HG03342 (cell line): ENCODE data around the gene SPATA31E1.
"Not testable (repeated sequence)": the region's sequence is repeated elsewhere in the genome, so short reads cannot be mapped to it uniquely, and the experiment has no call there.

Experiments
- ATAC-seq: cut with Tn5 transposase; IDR thresholded peaks from one replicate; pipeline ENCODE4 v1.9.1; 2021; ENCODE audit warnings: mild to moderate bottlenecking, moderate library complexity; ENCODE audit not compliant: unreplicated experiment

The SPATA31E1 gene

DNA sequence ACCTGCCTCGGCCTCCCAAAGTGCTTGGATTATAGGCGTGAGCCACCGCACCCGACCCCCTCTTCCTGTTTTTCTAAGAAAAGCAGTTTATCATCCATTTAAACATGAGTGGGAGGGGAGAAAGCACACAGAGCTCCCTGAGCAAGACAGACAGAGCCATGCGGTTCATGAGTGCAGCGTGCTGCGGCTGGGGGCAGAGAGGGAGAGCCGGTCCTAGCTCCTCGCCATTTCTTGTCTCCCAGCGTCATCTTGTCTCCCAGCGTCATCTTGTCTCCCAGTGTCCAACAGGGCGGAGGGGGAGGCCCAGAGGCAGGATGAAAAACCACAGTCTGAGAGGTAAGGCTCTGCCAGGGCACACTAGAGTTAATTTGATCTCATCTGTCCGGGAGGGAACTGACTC lies 36.3 kb downstream of the SPATA31E1 start:
- not testable (repeated sequence) for ATAC-seq

DNA sequence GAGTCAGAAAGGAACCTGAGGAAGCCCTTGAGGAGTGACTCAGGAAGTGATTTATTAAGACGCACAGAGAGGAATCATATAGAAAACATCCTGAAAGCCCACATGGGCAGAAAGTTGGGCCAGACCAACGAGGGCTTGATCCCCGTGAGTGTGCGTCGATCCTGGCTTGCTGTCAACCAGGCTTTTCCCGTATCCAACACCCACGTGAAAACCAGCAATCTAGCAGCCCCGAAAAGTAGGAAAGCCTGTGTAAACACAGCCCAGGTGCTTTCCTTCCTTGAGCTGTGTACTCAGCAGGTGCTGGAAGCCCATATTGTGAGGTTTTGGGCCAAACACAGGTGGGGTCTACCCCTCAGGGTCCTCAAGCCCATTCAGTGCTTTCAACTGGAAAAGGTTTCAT lies 38.9 kb downstream of the SPATA31E1 start:
- ATAC-seq = not testable (repeated sequence)

DNA sequence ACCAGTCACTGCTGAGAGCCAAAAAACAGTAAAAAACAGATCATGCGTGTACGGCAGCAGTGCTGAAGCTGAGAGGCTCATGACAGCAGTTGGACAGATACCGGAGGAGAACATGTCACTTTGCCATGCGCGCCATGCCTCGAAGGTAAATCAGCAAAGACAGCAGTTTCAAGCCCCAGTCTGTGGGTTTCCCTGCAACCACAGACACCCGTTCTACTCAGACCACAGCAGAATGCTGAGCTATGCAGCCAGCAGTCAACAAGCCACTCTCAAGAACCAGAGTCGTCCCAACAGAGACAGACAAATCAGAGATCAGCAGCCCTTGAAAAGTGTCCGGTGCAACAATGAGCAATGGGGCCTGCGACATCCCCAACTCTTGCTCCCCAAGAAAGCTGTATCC lies 40.3 kb downstream of the SPATA31E1 start:
- ATAC-seq = not testable (repeated sequence)

- ATAC-seq = not testable (repeated sequence)
Observed at GRCh38 chr9:87924851-87925250, 42.2 kb downstream of the SPATA31E1 start.

GRCh38 chr9:87929152-87929551 lies 46.5 kb downstream of the SPATA31E1 start:
- not testable (repeated sequence) for ATAC-seq

DNA sequence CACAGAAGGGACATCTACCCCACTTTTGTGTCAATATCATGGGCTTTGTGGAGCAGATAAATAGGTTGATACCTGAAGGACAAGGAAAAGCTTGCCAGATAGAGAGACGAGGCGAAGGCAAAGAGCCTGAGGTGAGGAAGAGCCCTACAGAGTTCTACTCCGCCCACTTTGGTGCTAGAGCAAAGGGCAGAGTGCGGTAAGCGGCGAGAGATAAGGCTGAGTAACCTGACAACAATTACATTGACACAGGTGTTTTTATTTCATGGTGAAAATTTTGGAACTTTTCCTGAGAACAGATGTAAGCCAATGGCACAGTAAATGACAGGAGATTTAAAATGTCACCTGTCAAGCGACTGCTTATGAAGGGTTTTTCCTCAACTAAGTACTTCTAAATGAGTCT lies 51.8 kb downstream of the SPATA31E1 start:
- ATAC-seq = not testable (repeated sequence)

- ATAC-seq = not testable (repeated sequence)
Observed at GRCh38 chr9:87937352-87937751, 54.7 kb downstream of the SPATA31E1 start.

DNA sequence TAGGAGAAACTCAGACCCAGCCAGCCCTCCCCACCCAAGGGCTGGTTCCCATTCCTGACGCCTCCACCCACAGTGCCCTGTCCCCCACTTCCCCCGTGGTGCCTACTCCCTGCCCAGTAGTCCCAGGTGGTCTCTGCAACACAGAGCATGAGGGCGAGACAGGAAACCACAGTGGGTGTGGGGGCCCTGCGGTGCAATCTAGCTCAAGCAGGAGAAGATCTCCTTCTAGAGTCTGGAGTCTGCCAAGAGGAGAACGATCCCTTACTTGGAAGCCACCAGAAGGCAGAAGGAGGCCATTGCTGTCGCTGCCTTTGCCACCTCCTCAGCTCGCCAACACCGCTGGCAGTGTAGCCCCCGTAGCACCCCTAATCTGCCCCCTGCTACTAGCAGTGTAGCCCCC lies 55.2 kb downstream of the SPATA31E1 start:
- not testable (repeated sequence) for ATAC-seq

- ATAC-seq = not testable (repeated sequence)
Observed at GRCh38 chr9:87938336-87938735, 55.7 kb downstream of the SPATA31E1 start.
